GM18868 (cell line): Measurements from ENCODE around the gene ZNF341.

ENCODE experiments used
- ATAC-seq: cut with Tn5 transposase; IDR thresholded peaks from one replicate; pipeline ENCODE4 v1.9.1; 2021; ENCODE audit warnings: mild to moderate bottlenecking, moderate library complexity; ENCODE audit not compliant: unreplicated experiment

Gene ZNF341

GRCh38 chr20:33701629-33702450 is 30.0 kb upstream of the ZNF341 start:
- no peak for ATAC-seq

GRCh38 chr20:33702861-33703260 is 28.9 kb upstream of the ZNF341 start:
- ATAC-seq: no peak

DNA sequence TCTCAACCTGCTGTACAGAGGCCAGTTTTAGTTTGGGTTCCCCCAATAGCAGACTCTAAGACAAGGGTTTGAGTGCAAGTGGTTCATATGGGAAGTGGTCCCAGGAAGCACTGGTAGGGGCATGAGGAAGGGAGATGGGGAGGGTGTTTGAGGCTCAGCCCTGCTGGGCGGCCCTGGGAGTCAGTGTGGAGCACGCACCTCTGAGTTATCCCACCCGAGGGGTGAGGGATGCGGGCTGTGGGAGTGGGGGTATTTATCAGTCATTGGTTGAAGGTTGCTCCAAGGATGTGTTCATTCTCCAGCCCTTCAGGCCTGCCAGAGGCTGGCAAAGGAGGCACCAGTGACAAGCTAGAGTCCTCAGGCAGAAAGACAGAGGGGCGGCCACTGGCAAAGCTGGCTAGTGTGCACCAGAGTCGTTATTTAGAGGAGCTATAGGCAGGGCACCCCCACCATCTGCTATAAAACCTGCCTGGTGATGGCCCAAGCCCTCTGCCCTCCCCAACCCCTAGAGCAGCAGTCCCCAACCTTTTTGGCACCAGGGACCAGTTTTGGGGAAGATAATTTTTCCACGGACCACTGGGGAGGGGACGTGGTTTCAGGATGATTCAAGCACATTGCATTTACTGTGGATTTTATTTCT is 28.2 kb upstream of the ZNF341 start:
- no peak for ATAC-seq

GRCh38 chr20:33704197-33704924 is 27.4 kb upstream of the ZNF341 start:
- ATAC-seq: no peak

DNA sequence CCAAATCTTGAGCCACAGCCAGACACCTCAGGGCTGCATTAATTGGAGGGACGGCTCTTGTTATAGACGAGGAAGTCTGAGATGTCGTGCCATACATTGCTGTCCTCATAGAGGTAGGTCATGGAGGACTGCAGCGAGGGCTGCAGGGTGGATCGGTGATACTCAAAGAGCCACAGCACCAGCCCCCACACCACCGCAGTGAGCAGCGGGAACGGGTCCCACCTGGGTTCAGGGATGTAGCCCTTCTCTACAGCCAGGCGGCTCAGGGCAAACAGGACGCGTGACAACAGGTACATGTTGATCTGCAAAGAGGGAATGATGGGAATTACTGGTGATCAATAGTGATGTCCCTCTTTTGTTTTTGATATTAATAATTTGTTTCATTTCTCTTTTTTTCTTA is 24.1 kb upstream of the ZNF341 start:
- ATAC-seq: no peak

DNA sequence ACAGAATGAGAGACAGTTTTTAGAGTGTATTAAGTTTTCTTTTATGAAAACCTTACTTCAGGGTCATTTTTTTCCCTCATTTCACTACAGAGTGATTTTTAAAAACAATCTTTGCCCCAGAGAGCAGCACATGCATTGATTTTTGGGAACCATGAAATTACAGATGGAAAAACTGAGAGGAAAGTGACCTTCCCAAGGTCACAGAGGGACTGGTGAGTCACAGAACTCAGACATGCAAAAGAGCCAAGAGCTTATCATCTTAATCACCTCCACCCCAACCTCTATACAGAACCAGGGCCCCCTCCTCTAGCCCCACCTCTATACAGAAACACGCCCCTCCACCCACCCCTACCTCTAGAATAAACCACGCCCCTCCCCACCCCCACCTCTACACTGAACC is 22.4 kb upstream of the ZNF341 start:
- no peak for ATAC-seq

GRCh38 chr20:33709905-33710541 is 21.8 kb upstream of the ZNF341 start:
- ATAC-seq: no peak

GRCh38 chr20:33710681-33711445 is 20.9 kb upstream of the ZNF341 start:
- ATAC-seq: no peak

DNA sequence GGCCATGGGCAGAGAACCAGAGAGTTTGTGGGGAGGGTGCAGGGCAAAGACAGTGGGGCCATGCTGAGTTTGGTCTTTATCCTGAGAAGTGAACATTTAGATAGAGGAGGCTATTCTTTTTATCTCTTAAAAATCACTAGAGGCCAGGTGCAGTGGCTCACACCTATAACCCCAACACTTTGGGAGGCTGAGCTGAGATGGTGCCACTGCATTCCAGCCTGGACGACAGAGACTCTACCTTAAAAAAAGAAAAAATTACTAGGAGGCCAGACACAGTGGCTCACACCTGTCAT is 20.4 kb upstream of the ZNF341 start:
- no peak for ATAC-seq

DNA sequence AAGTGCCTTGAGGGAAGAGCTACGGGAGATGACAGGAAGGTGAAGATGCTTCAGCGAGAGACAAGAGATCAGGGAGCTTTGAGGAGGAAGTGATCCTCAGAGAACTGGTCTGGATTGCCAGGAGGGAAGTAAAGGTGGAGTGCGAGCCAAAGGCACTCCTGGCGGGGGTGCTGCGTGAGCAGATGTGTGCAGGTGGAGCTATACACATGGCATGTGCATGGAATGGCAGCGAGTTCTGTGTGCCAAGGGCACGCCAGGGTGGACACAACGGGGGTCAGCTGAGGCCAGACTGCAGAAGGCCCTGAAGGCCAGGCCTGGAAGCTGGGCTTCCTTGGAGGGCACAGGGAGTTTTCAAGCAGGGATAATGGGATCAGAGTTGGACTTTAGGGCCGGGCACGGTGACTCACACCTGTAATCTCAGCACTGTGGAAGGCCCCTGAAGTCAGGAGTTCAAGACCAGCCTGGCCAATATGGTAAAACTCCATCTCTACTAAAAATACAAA is 17.9 kb upstream of the ZNF341 start:
- no peak for ATAC-seq

GRCh38 chr20:33716498-33716897 is 15.3 kb upstream of the ZNF341 start:
- ATAC-seq: no peak

DNA sequence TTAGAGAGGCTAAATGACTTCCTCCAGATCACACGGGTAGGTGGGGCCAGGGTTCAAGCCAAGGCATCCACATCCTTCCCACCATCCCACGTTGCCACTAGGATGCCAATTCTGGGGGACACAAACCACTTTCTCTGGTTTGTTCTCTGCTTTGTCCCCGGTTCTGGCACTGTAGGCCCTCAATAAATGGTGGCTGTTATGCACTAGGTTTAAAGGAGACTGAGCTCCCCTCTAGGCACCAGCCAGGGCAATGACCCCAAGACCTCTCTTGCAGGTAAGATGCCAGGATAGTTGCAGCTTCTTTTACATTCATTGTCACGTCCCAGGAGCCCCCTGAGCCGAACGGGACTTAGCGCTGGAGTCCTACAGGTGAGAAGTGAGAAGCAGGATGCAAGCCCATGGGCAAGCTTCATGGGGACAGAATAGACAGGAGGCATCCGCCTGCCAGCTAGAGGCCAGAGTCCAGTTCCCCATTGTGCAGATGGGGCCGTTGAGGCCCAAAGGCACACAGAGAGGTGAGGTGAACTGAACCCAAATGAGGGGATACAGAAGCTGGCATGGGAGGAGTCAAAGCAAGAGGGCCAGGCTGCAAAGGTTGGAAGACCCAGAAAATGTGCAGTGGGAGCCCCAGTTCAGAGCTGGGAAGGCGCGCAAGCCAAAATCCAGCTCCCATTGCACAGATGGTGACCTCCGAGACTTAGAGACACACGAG is 12.4 kb upstream of the ZNF341 start:
- no peak for ATAC-seq

DNA sequence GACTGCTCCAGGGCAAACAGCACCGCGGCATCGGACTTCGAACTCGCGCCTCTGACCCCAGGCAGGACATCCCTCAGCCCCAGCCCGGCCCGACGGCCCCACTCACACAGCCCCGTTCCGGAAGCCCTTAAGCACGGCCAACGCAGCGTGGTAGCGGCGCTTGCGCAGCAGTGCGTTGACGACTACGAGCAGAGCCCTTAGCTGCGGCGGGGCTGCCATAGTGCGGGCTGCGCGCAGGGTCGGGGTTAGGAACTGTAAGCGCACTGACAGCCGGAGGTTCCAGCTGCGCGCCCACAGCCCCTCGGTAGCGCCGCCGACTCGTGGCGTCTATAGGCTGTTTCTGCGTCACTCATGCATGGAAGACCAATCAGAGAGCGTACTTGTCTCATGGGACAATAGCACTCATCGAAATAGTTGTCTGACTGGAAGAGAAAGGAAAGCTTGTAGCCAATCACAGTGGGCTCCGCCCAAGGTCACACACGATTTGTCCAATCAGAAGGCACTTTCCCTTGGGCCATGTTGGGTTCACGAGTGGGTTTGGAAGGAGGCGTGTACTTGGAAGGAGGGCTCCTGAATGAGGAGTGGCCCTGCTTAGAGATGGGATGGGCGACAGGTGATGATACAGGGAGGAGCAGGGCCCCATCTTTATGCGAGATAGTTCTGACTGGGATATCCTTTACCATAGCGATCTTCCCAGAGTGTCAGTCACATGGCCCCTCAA is 11.6 kb upstream of the ZNF341 start, which contains the start of gene PXMP4:
PXMP4 (minus strand) TSS at position 322 of the 721 bp plus-strand sequence; CDS start at position 219, 103 bp downstream.
- peak; percentile 92 for ATAC-seq

GRCh38 chr20:33721391-33722140 is 10.2 kb upstream of the ZNF341 start:
- no peak for ATAC-seq

DNA sequence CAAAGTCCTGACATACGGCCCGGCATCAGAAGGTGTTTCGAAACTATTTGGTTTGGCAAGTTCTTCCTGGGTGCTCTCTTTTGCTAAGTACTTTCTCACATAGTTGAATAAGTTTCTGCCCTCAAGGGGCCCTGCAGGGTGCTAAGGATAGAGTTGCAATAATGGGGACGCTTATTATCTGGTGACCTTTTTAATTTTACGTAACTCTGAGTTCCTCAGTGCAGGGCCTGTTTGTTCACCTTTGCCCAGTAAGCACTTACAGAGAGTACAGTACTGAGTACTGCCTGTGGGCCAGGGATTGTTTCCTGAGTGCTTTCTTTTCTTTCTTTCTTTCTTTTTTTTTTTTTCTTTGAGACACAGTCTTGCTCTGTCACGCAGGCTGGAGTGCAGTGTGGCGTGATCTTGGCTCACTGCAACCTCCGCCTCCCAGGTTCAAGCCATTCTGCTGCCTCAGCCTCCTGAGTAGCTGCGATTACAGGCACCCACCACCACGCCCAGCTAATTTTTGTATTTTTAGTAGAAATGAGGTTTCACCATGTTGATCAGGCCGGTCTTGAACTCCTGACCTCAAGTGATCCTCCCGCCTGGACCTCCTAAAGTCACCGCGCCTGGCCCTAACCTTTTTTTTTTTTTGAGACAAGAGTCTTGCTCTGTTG is 7.2 kb upstream of the ZNF341 start:
- ATAC-seq: no peak

- no peak for ATAC-seq
Observed at GRCh38 chr20:33725607-33726264, 6.1 kb upstream of the ZNF341 start.

DNA sequence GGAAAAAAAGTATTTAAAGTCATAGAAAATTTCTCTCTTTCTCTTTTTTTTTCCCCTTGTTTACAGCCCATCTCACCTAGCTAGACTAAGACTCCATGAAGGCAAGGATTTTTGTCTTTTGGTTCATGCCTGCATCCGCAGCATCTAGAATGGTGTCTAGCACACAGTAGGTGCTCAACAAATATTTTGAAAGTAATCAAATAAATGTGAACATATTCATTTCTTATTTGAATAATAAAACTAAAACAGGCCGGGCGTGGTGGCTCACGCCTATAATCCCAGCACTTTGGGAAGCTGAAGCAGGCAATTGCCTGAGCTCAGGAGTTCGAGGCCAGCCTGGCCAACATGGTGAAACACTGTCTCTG is 4.7 kb upstream of the ZNF341 start:
- no peak for ATAC-seq

DNA sequence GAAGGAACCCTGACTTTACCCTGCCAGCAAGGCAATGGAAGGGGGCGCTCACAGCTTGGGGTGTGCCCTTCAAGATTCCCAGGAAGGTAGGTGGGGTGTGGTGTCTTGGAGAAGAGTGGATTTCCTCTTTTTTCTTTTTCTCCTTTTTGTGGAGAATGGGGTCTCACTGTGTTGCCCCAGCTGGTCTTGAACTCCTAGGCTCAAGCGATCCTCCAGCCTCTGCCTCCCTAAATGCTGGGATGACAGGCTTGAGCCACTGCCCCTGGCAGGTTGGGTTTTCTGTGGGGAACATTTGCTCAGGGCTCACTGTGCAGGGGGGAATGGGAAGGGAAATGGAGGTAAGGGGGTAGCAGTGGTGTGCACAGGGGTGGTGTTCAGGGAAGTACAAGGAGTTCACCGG is 4.0 kb upstream of the ZNF341 start:
- no peak for ATAC-seq
